H9 (cell line): ENCODE measurements around the gene MCM10. TPM values are rescaled to one million over a fixed set of nuclear protein-coding genes. Genes with fewer than 3 reads are reported as not detected.

Source experiments
- DNase-seq: peaks from one replicate; pipeline ENCODE4 v3.0.0-alpha.2; 2017
- H2AFZ ChIP-seq: one replicate; pipeline ENCODE4 v1.6.1; 2013; ENCODE audit warnings: mild to moderate bottlenecking, low read length, control low read depth, moderate library complexity
- H2AK5ac ChIP-seq: 2 replicates; pipeline ENCODE4 v1.6.1; 2013; ENCODE audit warnings: low read length, control low read depth, mixed read lengths; ENCODE audit not compliant: insufficient read length
- H2BK120ac ChIP-seq: one replicate; pipeline ENCODE4 v1.6.1; 2013; ENCODE audit warnings: low read depth, mild to moderate bottlenecking, low read length, control low read depth, inconsistent platforms; ENCODE audit not compliant: poor library complexity, severe bottlenecking
- H2BK12ac ChIP-seq: 2 replicates; pipeline ENCODE4 v1.6.1; 2013; ENCODE audit warnings: low read length, control low read depth, mixed read lengths, low read depth; ENCODE audit not compliant: insufficient read length
- H2BK15ac ChIP-seq: 2 replicates; pipeline ENCODE4 v1.6.1; 2013; ENCODE audit warnings: low read depth, low read length, control low read depth
- H2BK20ac ChIP-seq: one replicate; pipeline ENCODE4 v1.6.1; 2013; ENCODE audit warnings: low read depth, mild to moderate bottlenecking, low read length, control low read depth, inconsistent platforms; ENCODE audit not compliant: poor library complexity, severe bottlenecking
- H2BK5ac ChIP-seq: 2 replicates; pipeline ENCODE4 v1.6.1; 2013; ENCODE audit warnings: low read length, control low read depth, mixed read lengths; ENCODE audit not compliant: insufficient read length
- H3K14ac ChIP-seq: 2 replicates; pipeline ENCODE4 v1.6.1; 2013; ENCODE audit warnings: low read length, control low read depth; ENCODE audit not compliant: insufficient read depth
- H3K18ac ChIP-seq: 2 replicates; pipeline ENCODE4 v1.6.1; 2013; ENCODE audit warnings: low read depth, mild to moderate bottlenecking, mixed read lengths, low read length, control low read depth; ENCODE audit not compliant: insufficient read length
- H3K23ac ChIP-seq: 2 replicates; pipeline ENCODE4 v1.6.1; 2013; ENCODE audit warnings: low read length, control low read depth, mixed read lengths, low read depth; ENCODE audit not compliant: insufficient read length
- H3K23me2 ChIP-seq: 2 replicates; pipeline ENCODE4 v1.6.1; 2013; ENCODE audit warnings: low read depth, mild to moderate bottlenecking, mixed read lengths, low read length, control low read depth; ENCODE audit not compliant: insufficient read length, poor library complexity, severe bottlenecking
- H3K27ac ChIP-seq: 2 replicates; pipeline ENCODE4 v1.5.1; 2013; ENCODE audit warnings: low read length, control low read depth, mixed read lengths, low read depth; ENCODE audit not compliant: insufficient read length
- H3K27me3 ChIP-seq: 2 replicates; pipeline ENCODE4 v1.6.1; 2013; ENCODE audit warnings: low read length, control low read depth, inconsistent platforms; ENCODE audit not compliant: insufficient read depth
- H3K4ac ChIP-seq: 2 replicates; pipeline ENCODE4 v1.6.1; 2013; ENCODE audit warnings: low read depth, mild to moderate bottlenecking, control low read depth, inconsistent platforms, low read length, moderate library complexity
- H3K4me1 ChIP-seq: 2 replicates; pipeline ENCODE4 v1.6.1; 2013; ENCODE audit warnings: low read length, control low read depth, inconsistent platforms; ENCODE audit not compliant: insufficient read depth
- H3K4me2 ChIP-seq: 2 replicates; pipeline ENCODE4 v1.6.1; 2013; ENCODE audit warnings: low read length, control low read depth, mixed read lengths; ENCODE audit not compliant: insufficient read length, insufficient read depth
- H3K56ac ChIP-seq: 2 replicates; pipeline ENCODE4 v1.6.1; 2013; ENCODE audit warnings: low read depth, mild to moderate bottlenecking, mixed read lengths, low read length, control low read depth; ENCODE audit not compliant: insufficient read length
- H3K79me1 ChIP-seq: 2 replicates; pipeline ENCODE4 v1.6.1; 2013; ENCODE audit warnings: low read depth, mild to moderate bottlenecking, moderate library complexity, low read length, control low read depth, inconsistent platforms; ENCODE audit not compliant: insufficient read depth, poor library complexity, severe bottlenecking
- H3K79me2 ChIP-seq: 2 replicates; pipeline ENCODE4 v1.6.1; 2013; ENCODE audit warnings: low read length, control low read depth, inconsistent platforms; ENCODE audit not compliant: insufficient read depth
- H3K9ac ChIP-seq: 2 replicates; pipeline ENCODE4 v1.6.1; 2013; ENCODE audit warnings: low read length, control low read depth, mixed read lengths; ENCODE audit not compliant: insufficient read length; ENCODE audit errors: extremely low read depth
- H3K9me3 ChIP-seq: one replicate; pipeline ENCODE4 v1.6.1; 2013; ENCODE audit warnings: low read depth, low read length, inconsistent platforms; ENCODE audit not compliant: control insufficient read depth
- H3T11ph ChIP-seq: one replicate; pipeline ENCODE4 v1.6.1; 2013; ENCODE audit warnings: mild to moderate bottlenecking, low read length, control low read depth, inconsistent platforms
- H4K20me1 ChIP-seq: one replicate; pipeline ENCODE4 v1.6.1; 2013; ENCODE audit not compliant: control insufficient read depth, insufficient read length, insufficient read depth
- H4K5ac ChIP-seq: 2 replicates; pipeline ENCODE4 v1.6.1; 2013; ENCODE audit warnings: low read depth, mild to moderate bottlenecking, mixed read lengths, low read length, control low read depth; ENCODE audit not compliant: insufficient read length
- H4K8ac ChIP-seq: replicated peaks from 2 replicates; pipeline ENCODE4 v1.6.1; 2013; ENCODE audit warnings: low read length, control low read depth, mixed read lengths, low read depth; ENCODE audit not compliant: insufficient read length
- H4K91ac ChIP-seq: 2 replicates; pipeline ENCODE4 v1.6.1; 2013; ENCODE audit warnings: low read depth, mild to moderate bottlenecking, moderate library complexity, mixed read lengths, low read length, control low read depth; ENCODE audit not compliant: insufficient read length
- H3K27ac Mint-ChIP-seq, 3 experiments: 2 replicates in 2 of 3; 3 replicates in 1 of 3; pipeline ENCODE4 v1.8.0; 2020 to 2021; ENCODE audit warnings: mixed read lengths in 3 of 3, mild to moderate bottlenecking in 1 of 3, moderate library complexity in 1 of 3
- H3K27me3 Mint-ChIP-seq: 2 replicates; pipeline ENCODE4 v1.8.0; 2021; ENCODE audit warnings: low read depth, mild to moderate bottlenecking, moderate library complexity, mixed read lengths
- H3K36me3 Mint-ChIP-seq, 3 experiments: 2 replicates in 2 of 3; 3 replicates in 1 of 3; pipeline ENCODE4 v1.8.0; 2020 to 2021; ENCODE audit warnings: low read depth in 3 of 3, mixed read lengths in 3 of 3; ENCODE audit not compliant: insufficient read depth in 1 of 3
- H3K4me1 Mint-ChIP-seq, 2 experiments: 2 replicates each; pipeline ENCODE4 v1.8.0; 2020; ENCODE audit warnings: mixed read lengths in 2 of 2
- H3K4me3 Mint-ChIP-seq, 2 experiments: 2 replicates in 1 of 2; 3 replicates in 1 of 2; pipeline ENCODE4 v1.8.0; 2020 to 2021; ENCODE audit warnings: mild to moderate bottlenecking in 2 of 2, mixed read lengths in 2 of 2, moderate library complexity in 1 of 2
- H3K9me3 Mint-ChIP-seq, 2 experiments: 2 replicates in 1 of 2; 3 replicates in 1 of 2; pipeline ENCODE4 v1.8.0; 2020; ENCODE audit warnings: mild to moderate bottlenecking in 2 of 2, mixed read lengths in 2 of 2, moderate library complexity in 1 of 2
- total RNA-seq: library from RNA; stranded (reverse); gene quantifications from 2 replicates; pipeline ENCODE4 v1.2.1, GENCODE V29; 2021
- TF ChIP-seq, protein P1 (sequence below): fragments of 200-600 bp; sonication (generic); conservative IDR thresholded peaks from 3 replicates; pipeline ENCODE4 v1.8.0; 2021; ENCODE audit warnings: antibody characterized with exemption, mild to moderate bottlenecking

The MCM10 gene
- total RNA-seq, 1 experiment from 2014 or later: 67.4 TPM

DNA sequence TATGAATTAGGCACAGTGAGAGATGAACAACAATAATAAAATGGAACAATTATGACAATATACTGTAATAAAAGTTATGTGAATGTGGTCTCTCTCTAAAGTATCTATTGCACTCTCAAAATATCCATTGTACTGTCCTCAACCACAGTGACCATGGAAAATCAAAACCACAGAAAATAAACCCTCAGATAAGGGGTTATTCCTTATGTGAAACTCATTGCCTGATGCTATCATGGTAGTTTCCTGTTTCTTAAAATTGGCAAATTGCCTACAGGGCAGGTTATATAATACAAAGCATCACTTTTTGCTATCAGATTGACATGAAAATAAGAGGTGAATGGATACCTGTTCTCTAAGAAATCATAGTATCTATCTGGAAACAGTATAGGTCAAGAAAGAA, 3.8 kb downstream of the MCM10 start:
- H3K9me3 ChIP-seq: no peaks in the 10 kb centered on the region
- H3K4me2 ChIP-seq: no peak overlapping the region
- no peak overlapping the region for H4K8ac ChIP-seq
- no peak overlapping the region for H3K56ac ChIP-seq
- peaks cover 9% of the 10 kb centered on the region for H3K23me2 ChIP-seq
- H3K4ac ChIP-seq: no peak overlapping the region
- no peaks in the 10 kb centered on the region for H4K20me1 ChIP-seq
- no peak overlapping the region for H2BK120ac ChIP-seq
- H2BK20ac ChIP-seq: no peak overlapping the region
- no peak overlapping the region for H2BK12ac ChIP-seq
- no peak overlapping the region for H3K14ac ChIP-seq
- no peaks in the 10 kb centered on the region; the same call in 1 of the 2 replicates for H3K4me1 ChIP-seq
- Mint-ChIP-seq H3K27me3 (no peaks in the 10 kb centered on the region), H3K4me1 (peaks cover 9 to 12% of the 10 kb centered on the region in 2 experiments), H3K9me3 (no peaks in the 10 kb centered on the region), H3K36me3 (peaks cover 25 to 54% (median 40%) of the 10 kb centered on the region in 3 experiments; a peak in 6 of 7 replicates), H3K27ac (no peak overlapping the region), H3K4me3 (no peak overlapping the region)
- peaks cover 18% of the 10 kb centered on the region for H3K79me1 ChIP-seq
- no peak overlapping the region for H3K23ac ChIP-seq
- H4K5ac ChIP-seq: no peak overlapping the region
- no peak overlapping the region for H3K27ac ChIP-seq
- no peak for DNase-seq
- no peak overlapping the region for H3K18ac ChIP-seq
- H3T11ph ChIP-seq: no peak overlapping the region
- no peak overlapping the region for H3K9ac ChIP-seq
- H2AK5ac ChIP-seq: no peak overlapping the region
- H4K91ac ChIP-seq: no peak overlapping the region
- H2BK15ac ChIP-seq: no peak overlapping the region
- peaks cover 25% of the 10 kb centered on the region; the same call in 1 of the 2 replicates for H3K79me2 ChIP-seq
- no peaks in the 10 kb centered on the region for H3K27me3 ChIP-seq
- H2AFZ ChIP-seq: no peak overlapping the region
- TF ChIP-seq, protein P1, sequence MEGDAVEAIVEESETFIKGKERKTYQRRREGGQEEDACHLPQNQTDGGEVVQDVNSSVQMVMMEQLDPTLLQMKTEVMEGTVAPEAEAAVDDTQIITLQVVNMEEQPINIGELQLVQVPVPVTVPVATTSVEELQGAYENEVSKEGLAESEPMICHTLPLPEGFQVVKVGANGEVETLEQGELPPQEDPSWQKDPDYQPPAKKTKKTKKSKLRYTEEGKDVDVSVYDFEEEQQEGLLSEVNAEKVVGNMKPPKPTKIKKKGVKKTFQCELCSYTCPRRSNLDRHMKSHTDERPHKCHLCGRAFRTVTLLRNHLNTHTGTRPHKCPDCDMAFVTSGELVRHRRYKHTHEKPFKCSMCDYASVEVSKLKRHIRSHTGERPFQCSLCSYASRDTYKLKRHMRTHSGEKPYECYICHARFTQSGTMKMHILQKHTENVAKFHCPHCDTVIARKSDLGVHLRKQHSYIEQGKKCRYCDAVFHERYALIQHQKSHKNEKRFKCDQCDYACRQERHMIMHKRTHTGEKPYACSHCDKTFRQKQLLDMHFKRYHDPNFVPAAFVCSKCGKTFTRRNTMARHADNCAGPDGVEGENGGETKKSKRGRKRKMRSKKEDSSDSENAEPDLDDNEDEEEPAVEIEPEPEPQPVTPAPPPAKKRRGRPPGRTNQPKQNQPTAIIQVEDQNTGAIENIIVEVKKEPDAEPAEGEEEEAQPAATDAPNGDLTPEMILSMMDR: no peak
- no peak overlapping the region for H2BK5ac ChIP-seq
